GM21515 (cell line): Measurements from ENCODE around the gene FAM83F.

Experiments
- ATAC-seq: cut with Tn5 transposase; IDR thresholded peaks from one replicate; pipeline ENCODE4 v1.9.1; 2021; ENCODE audit not compliant: unreplicated experiment

Gene FAM83F

GRCh38 chr22:39965748-39966147 lies 29.0 kb upstream of the FAM83F start:
- no peak for ATAC-seq

GRCh38 chr22:39966470-39966869 lies 28.3 kb upstream of the FAM83F start:
- no peak for ATAC-seq

GRCh38 chr22:39967103-39967829 lies 27.5 kb upstream of the FAM83F start:
- ATAC-seq: no peak

- no peak for ATAC-seq
These were observed 26.5 kb upstream of the FAM83F start for GRCh38 chr22:39967996-39968972.

- no peak for ATAC-seq
These were observed 24.0 kb upstream of the FAM83F start for GRCh38 chr22:39970742-39971141.

- no peak for ATAC-seq
These were observed 22.1 kb upstream of the FAM83F start for GRCh38 chr22:39972641-39973040.

- ATAC-seq: no peak
These were observed 21.1 kb upstream of the FAM83F start for GRCh38 chr22:39973656-39974055.

GRCh38 chr22:39974065-39974464 lies 20.7 kb upstream of the FAM83F start:
- ATAC-seq: no peak

GRCh38 chr22:39979048-39979447 lies 15.7 kb upstream of the FAM83F start:
- ATAC-seq: no peak

GRCh38 chr22:39979458-39979857 lies 15.3 kb upstream of the FAM83F start:
- ATAC-seq: no peak

- no peak for ATAC-seq
These were observed 14.2 kb upstream of the FAM83F start for GRCh38 chr22:39980596-39980995.

GRCh38 chr22:39983346-39983745 lies 11.4 kb upstream of the FAM83F start:
- no peak for ATAC-seq

- no peak for ATAC-seq
These were observed 10.7 kb upstream of the FAM83F start for GRCh38 chr22:39984006-39984405.

- no peak for ATAC-seq
These were observed 10.0 kb upstream of the FAM83F start for GRCh38 chr22:39984746-39985145.

GRCh38 chr22:39985383-39986035 lies 9.2 kb upstream of the FAM83F start:
- no peak for ATAC-seq

- no peak for ATAC-seq
These were observed 6.2 kb upstream of the FAM83F start for GRCh38 chr22:39988386-39989114.

- ATAC-seq: no peak
These were observed 5.1 kb upstream of the FAM83F start for GRCh38 chr22:39989633-39990032.

- no peak for ATAC-seq
These were observed 4.1 kb upstream of the FAM83F start for GRCh38 chr22:39990686-39991085.

GRCh38 chr22:39991159-39991860 lies 3.4 kb upstream of the FAM83F start:
- no peak for ATAC-seq

GRCh38 chr22:39992088-39992826 lies 2.5 kb upstream of the FAM83F start:
- no peak for ATAC-seq
